Heart left ventricle (tissue), 13 donors: Measurements from ENCODE around the gene CLK2.

Experiments used
- POLR2A ChIP-seq, 2 donors: fragments of 450-650 bp; IDR thresholded peaks; one replicate each; pipeline ENCODE4 v1.6.1; 2017; ENCODE audit warnings: antibody characterized with exemption in 2 of 2, mild to moderate bottlenecking in 2 of 2, moderate library complexity in 2 of 2
- TF ChIP-seq, protein P1 (sequence below), 12 donors: fragments of 200-600 bp; sonication (generic) in 4 of 12; IDR thresholded peaks; one replicate each; pipeline versions ENCODE4 v1.5.0 to v1.8.0; 2018 to 2022; ENCODE audit warnings: antibody characterized with exemption in 12 of 12, mild to moderate bottlenecking in 5 of 12
- donor health status: ischemic (EF 13 %, LVEDD 7.1; RV severe dilation, severe dysfunction).
- donor health status: DM: no; HTN: yes; CAD: no.
- donor health status: DM: no; HTN: no; CAD: no.
- donor health status: ischemic (EF 25% LVEDD 6.9; RV normal size, moderate dysfunction).
- donor health status: ischemic (EF 25% LVEDD 5.7; RV mildly dilated, moderate dysfunction).
- donor health status: ischemic (EF 35%, LVEDD 5.7; RV mildly dilated, moderate dysfunction).
- donor health status: nonischemic (EF 11% LVEDD 7.7; RV severe dilation, severe dysfunction).
- donor health status: DM: yes; HTN: yes; CAD: no.
- donor health status: PGD.
- donor health status: ischemic (EF 29% LVEDD 5.4; RV normal size, mild dysfunction).
- donor health status: nonischemic (EF 23%, LVEDD 6.1; RV moderate dilation, normal function).

DNA sequence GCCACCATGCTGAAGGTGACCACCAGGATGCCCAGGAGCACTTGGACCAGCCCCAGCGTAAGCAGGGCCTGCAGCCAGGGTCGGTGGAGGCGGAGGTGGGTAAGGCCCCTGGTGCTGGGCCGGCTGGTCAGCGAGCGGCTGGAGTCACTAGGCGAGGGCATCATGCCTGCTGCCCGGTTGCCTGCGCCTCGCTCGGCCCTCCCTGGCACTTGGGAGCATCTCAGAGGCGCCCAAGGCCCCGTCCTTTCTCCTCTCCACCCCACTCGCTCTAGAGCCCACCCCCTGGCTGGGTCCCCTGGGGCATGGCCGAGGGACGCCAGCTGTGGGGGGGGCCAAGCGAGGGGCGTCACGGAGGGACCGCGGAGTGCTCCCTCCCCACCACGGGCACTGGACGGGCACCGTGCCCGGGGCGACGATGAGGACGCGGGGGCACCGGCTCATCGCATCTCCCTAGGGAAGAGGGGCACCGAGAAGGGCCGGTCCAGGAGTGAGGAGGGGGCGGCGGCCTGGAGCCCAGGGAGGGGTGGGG lies 18.5 kb downstream of the CLK2 start:
- TF ChIP-seq, protein P1, sequence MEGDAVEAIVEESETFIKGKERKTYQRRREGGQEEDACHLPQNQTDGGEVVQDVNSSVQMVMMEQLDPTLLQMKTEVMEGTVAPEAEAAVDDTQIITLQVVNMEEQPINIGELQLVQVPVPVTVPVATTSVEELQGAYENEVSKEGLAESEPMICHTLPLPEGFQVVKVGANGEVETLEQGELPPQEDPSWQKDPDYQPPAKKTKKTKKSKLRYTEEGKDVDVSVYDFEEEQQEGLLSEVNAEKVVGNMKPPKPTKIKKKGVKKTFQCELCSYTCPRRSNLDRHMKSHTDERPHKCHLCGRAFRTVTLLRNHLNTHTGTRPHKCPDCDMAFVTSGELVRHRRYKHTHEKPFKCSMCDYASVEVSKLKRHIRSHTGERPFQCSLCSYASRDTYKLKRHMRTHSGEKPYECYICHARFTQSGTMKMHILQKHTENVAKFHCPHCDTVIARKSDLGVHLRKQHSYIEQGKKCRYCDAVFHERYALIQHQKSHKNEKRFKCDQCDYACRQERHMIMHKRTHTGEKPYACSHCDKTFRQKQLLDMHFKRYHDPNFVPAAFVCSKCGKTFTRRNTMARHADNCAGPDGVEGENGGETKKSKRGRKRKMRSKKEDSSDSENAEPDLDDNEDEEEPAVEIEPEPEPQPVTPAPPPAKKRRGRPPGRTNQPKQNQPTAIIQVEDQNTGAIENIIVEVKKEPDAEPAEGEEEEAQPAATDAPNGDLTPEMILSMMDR (IDR thresholded peaks at IDR 0.05) = no peak
- no peak for TF ChIP-seq POLR2A (IDR thresholded peaks at IDR 0.05)
